Cardiac fibroblast (primary cell): Measurements from ENCODE around the gene HS6ST3.

Experiments used
- DNase-seq, 2 donors: peaks; one replicate each; pipeline versions ENCODE4 v3.0.0 to v3.0.0-alpha.2; 2010; ENCODE audit warnings: low read depth in 2 of 2
- H3K4me3 ChIP-seq, 2 donors: replicated peaks in 1 of 2; 1 replicate in 1 of 2; 2 replicates in 1 of 2; pipeline ENCODE4 v1.5.1; 2011; ENCODE audit warnings: low read depth in 2 of 2, low read length in 2 of 2, mild to moderate bottlenecking in 2 of 2, moderate library complexity in 1 of 2
- TF ChIP-seq, protein P1 (sequence below): IDR thresholded peaks from one replicate; pipeline ENCODE4 v1.5.1; 2011; ENCODE audit warnings: low read depth, mild to moderate bottlenecking, low read length, inconsistent platforms

Gene HS6ST3

DNA sequence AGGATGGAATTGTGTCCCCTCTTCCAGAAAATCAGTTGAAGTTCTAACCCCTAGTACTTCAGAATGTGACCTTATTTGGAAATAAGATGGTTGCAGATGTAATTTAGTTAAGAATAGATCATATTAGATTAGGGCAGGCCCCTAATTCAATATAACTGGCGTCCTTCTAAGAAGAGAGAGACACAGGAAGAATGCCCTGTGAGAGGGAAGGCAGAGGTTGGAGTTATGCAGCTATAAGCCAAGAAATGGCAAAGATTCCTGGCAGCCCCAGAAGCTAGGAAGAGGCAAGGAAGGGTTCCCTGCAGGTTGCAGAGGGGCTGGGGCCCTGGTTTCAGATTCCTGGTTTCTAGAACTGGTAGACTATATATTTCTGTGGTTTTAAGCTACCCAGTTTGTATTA is 30.0 kb downstream of the HS6ST3 start:
- TF ChIP-seq, protein P1, sequence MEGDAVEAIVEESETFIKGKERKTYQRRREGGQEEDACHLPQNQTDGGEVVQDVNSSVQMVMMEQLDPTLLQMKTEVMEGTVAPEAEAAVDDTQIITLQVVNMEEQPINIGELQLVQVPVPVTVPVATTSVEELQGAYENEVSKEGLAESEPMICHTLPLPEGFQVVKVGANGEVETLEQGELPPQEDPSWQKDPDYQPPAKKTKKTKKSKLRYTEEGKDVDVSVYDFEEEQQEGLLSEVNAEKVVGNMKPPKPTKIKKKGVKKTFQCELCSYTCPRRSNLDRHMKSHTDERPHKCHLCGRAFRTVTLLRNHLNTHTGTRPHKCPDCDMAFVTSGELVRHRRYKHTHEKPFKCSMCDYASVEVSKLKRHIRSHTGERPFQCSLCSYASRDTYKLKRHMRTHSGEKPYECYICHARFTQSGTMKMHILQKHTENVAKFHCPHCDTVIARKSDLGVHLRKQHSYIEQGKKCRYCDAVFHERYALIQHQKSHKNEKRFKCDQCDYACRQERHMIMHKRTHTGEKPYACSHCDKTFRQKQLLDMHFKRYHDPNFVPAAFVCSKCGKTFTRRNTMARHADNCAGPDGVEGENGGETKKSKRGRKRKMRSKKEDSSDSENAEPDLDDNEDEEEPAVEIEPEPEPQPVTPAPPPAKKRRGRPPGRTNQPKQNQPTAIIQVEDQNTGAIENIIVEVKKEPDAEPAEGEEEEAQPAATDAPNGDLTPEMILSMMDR = no peak
- H3K4me3 ChIP-seq = no peak overlapping the region
- DNase-seq = no peak

- H3K4me3 ChIP-seq = no peak overlapping the region
- no peak for DNase-seq
- TF ChIP-seq, protein P1 = no peak
Measured at GRCh38 chr13:96130818-96131340, 41.0 kb downstream of the HS6ST3 start.

DNA sequence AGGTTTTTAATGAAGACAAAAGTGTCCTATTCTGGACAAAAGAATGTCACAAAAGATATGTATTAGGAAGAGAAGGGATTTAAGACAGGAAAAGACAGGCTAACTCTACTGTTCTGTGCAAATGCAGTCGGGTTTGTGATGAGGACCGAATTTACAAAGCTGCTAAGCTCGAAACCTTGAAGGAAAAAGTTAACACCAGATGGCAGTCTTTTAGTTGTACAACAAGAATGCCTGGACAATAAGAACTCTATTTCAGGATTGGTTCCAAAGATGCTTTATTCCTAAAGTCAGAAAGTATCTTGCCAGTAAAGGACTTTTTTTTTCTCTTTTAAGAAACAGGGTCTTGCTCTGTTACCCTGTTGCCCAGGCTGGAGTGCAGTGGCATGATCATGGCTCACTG is 51.1 kb downstream of the HS6ST3 start:
- DNase-seq = peak; percentile 19 to 68
- TF ChIP-seq, protein P1 = peak; percentile 31
- H3K4me3 ChIP-seq = no peak overlapping the region

GRCh38 chr13:96159725-96160124 is 69.8 kb downstream of the HS6ST3 start:
- H3K4me3 ChIP-seq = no peak overlapping the region
- DNase-seq = no peak
- TF ChIP-seq, protein P1 = no peak

- DNase-seq = no peak
- H3K4me3 ChIP-seq = no peak overlapping the region
- TF ChIP-seq, protein P1 = no peak
Measured at GRCh38 chr13:96161141-96161540, 71.2 kb downstream of the HS6ST3 start.

GRCh38 chr13:96165840-96166239 is 75.9 kb downstream of the HS6ST3 start:
- no peak for DNase-seq
- H3K4me3 ChIP-seq = no peak overlapping the region
- TF ChIP-seq, protein P1 = no peak

DNA sequence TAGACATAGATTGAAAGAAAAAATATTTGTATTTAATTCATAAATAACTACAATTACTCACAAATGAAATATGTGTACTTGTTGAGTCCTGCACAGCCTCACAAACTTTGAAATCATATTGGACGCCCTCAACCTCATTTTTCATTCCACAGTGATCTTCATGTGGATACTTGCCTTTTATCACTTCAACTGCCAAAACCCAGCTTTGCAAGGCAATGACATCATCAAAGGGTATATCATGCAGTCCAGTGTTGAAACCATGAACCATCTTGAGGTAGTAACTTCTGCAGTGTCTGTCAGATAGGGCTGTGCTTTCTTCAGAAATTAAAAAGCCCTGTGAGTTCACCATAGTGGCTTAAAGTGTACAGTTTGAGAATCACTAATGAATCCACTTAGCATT is 82.2 kb downstream of the HS6ST3 start:
- DNase-seq = no peak
- no peak overlapping the region for H3K4me3 ChIP-seq
- TF ChIP-seq, protein P1 = no peak
